ENCODE results near the gene TEKTIP1. TPM values are rescaled to one million over a fixed set of nuclear protein-coding genes. Genes with fewer than 3 reads are reported as not detected.

TEKTIP1 gene
- total and polyA plus RNA-seq, 7 donors = 0.44 to 1.0 TPM; not detected in 5

DNA sequence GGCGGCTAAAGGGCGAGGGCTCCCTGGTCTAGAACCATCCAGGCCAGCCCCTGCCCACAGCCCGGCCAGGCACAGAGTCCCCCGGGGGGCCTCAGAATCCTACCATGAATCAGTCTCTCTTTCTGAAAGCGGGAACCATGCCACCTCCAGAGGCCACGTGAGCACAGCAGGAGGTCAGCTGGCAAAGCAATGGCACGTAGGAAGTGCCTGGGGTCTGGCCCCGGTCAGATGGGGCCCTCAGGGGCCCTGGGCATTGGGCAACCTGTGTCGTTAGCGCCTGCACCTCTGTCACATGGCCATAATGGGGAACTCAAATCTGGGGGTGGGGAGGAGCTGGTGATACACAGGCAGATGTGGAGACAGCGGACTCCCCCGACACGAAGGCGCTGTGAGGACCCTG lies 9.6 kb downstream of the TEKTIP1 start:
- DNase-seq (no peak), ATAC-seq (no peak)
- WGBS, 3 donors = 72 to 78% (median 75%) methylated on average over 14 of the region's 14 CpGs
- peaks cover 0 to 30% of the 10 kb centered on the region in 2 donors for H3K36me3 ChIP-seq (ENCODE audit: insufficient read depth in 1 of 2, low read depth in 1 of 2)
- H3K27me3 ChIP-seq (ENCODE audit: insufficient read depth in 3 of 3, low read length in 2 of 3) = no peaks in the 10 kb centered on the region
- intact Hi-C loops (cut with DNase I) = no loop called here
- H3K4me3 ChIP-seq = no peak overlapping the region
- TF ChIP-seq, protein P1, sequence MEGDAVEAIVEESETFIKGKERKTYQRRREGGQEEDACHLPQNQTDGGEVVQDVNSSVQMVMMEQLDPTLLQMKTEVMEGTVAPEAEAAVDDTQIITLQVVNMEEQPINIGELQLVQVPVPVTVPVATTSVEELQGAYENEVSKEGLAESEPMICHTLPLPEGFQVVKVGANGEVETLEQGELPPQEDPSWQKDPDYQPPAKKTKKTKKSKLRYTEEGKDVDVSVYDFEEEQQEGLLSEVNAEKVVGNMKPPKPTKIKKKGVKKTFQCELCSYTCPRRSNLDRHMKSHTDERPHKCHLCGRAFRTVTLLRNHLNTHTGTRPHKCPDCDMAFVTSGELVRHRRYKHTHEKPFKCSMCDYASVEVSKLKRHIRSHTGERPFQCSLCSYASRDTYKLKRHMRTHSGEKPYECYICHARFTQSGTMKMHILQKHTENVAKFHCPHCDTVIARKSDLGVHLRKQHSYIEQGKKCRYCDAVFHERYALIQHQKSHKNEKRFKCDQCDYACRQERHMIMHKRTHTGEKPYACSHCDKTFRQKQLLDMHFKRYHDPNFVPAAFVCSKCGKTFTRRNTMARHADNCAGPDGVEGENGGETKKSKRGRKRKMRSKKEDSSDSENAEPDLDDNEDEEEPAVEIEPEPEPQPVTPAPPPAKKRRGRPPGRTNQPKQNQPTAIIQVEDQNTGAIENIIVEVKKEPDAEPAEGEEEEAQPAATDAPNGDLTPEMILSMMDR (IDR thresholded peaks at IDR 0.05) = no peak
- no peaks in the 10 kb centered on the region for H3K4me1 ChIP-seq
- H3K9me3 ChIP-seq = no peaks in the 10 kb centered on the region
- no peak overlapping the region for H3K27ac ChIP-seq

DNA sequence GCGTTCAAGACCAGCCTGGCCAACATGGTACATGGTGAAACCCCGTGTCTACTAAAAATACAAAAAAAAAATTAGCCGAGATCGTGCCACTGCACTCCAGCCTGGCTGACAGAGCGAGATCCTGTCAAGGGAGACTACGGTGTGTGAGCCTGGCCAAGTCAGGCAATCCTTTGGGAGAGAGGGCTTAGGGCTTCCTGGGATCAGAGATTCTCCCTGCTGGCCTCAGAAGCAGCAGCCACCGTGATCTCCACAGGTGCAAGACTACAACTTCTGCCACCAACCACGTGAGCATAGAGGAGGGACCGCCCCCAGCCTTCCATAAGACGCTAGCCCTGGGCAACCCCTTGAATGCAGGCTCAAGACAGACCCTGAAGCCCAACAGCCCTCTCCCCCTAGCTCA lies 10.8 kb downstream of the TEKTIP1 start:
- TF ChIP-seq, protein P1 (IDR thresholded peaks at IDR 0.05) = no peak
- 78 to 82% (median 81%) methylated on average over 10 of the region's 10 CpGs for WGBS, 3 donors
- intact Hi-C loops (cut with DNase I) = loop anchor here in 1 of 2 donors (10.0 kb wide), 1 partner anchor 155 kb away; the partner anchor contains the start of genes PIP5K1C and TJP3
- no peak for ATAC-seq
- Histone ChIP-seq H3K4me1 (no peaks in the 10 kb centered on the region), H3K4me3 (no peak overlapping the region), H3K27ac (no peak overlapping the region), H3K27me3 (ENCODE audit: insufficient read depth in 3 of 3, low read length in 2 of 3) (no peaks in the 10 kb centered on the region), H3K36me3 (ENCODE audit: insufficient read depth in 1 of 2, low read depth in 1 of 2) (peaks cover 0 to 30% of the 10 kb centered on the region in 2 donors), H3K9me3 (no peaks in the 10 kb centered on the region)
- DNase-seq = no peak

DNA sequence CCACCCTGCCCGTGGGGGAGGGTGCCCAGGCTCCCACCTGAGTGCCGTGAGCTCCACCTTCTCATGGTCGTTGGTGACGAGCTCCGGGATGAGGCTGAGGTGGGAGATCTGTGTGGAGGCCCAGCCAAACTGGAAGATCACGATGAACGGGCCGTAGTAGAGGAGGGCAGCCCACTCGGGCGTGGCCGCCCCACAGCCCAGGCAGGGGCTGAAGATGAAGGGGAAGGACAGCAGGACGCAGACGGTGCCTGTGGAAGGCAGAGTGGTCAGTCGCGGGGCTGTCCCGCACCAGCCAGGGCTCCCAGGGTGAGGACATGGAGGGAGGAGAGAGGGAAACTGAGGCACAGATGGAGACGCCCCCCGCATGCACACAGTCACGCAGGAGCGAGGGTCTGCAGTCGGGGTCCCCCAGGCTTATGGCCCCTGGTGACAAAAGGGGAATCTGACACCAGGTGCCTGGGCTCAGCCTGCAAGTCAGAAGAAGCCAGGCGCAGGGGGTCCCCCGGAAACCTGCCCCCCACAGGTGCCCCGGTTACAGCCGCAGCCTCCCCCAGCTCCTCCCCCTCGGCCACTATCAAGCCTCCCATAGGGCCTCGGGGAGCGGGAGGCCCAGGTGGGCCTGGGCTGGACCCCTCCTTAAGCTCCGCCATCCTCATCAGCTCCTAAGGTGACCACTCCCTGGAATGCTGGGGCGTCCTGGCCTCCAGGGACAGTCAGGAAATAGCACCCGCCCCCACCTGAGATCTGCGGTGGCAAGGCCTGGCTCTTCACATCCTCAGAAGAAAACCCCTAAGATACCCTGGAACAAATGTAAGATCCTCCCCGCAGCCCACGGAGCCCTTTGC lies 12.2 kb downstream of the TEKTIP1 start:
- Histone ChIP-seq H3K36me3 (ENCODE audit: insufficient read depth in 1 of 2, low read depth in 1 of 2) (peaks cover 0 to 22% of the 10 kb centered on the region in 2 donors), H3K27ac (no peak overlapping the region), H3K9me3 (no peaks in the 10 kb centered on the region), H3K4me3 (no peak overlapping the region), H3K27me3 (ENCODE audit: insufficient read depth in 3 of 3, low read length in 2 of 3) (no peaks in the 10 kb centered on the region), H3K4me1 (peaks cover 3% of the 10 kb centered on the region)
- WGBS, 3 donors = 90 to 91% (median 90%) methylated on average over 33 to 34 of the region's 34 CpGs
- ATAC-seq (no peak), DNase-seq (no peak)
- intact Hi-C loops (cut with DNase I) = loop anchor here in 1 of 2 donors (10.0 kb wide), 1 partner anchor 154 kb away; the partner anchor contains the start of genes PIP5K1C and TJP3
- TF ChIP-seq, protein P1 (IDR thresholded peaks at IDR 0.05) = no peak

DNA sequence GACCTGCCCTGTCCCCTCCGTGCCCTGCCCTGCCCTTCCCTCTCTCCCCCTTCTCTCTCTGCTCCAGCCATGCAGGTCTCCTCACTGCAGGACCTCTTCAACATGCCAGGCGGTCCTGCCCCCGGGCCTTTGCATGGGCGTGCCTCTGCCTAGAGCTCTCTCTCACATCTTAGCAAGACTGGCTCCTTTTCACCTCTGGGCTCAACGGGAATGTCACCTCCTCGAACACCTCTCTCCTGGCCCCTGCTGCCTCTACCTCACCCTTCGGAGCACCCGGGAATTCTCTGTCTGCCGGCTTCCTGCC lies 12.8 kb downstream of the TEKTIP1 start:
- Histone ChIP-seq H3K9me3 (no peaks in the 10 kb centered on the region), H3K27me3 (ENCODE audit: insufficient read depth in 3 of 3, low read length in 2 of 3) (no peaks in the 10 kb centered on the region), H3K36me3 (ENCODE audit: insufficient read depth in 1 of 2, low read depth in 1 of 2) (peaks cover 0 to 18% of the 10 kb centered on the region in 2 donors), H3K4me3 (no peak overlapping the region), H3K27ac (no peak overlapping the region), H3K4me1 (peaks cover 8% of the 10 kb centered on the region)
- intact Hi-C loops (cut with DNase I) = loop anchor here in 1 of 2 donors (10.0 kb wide), 1 partner anchor 153 kb away; the partner anchor contains the start of genes PIP5K1C and TJP3
- TF ChIP-seq, protein P1 (IDR thresholded peaks at IDR 0.05) = no peak
- ATAC-seq = no peak
- WGBS, 3 donors = 78 to 87% (median 79%) methylated on average over 9 of the region's 9 CpGs
- no peak for DNase-seq

All from psoas muscle (tissue), 8 donors.